HEK293 (cell line): ENCODE results near the gene PHKB.

Experiments used
- CTCF ChIA-PET: fragments of 350-600 bp; formaldehyde crosslinking; extraction: SDS; loops from one replicate; lab custom pipeline; 2021; ENCODE audit warnings: antibody characterized with exemption; lab: Yijun Ruan, JAX
- POLR2A ChIA-PET: fragments of 300-600 bp; formaldehyde crosslinking; extraction: SDS; loops from one replicate; lab custom pipeline; 2020; ENCODE audit warnings: antibody characterized with exemption, inconsistent platforms; lab: Yijun Ruan, JAX
- H3K27ac ChIP-seq: fragments of 200-500 bp; sonication (Bioruptor generic); 2 replicates; pipeline ENCODE4 v1.5.1; 2014; ENCODE audit warnings: low read depth, low read length, control low read depth, inconsistent platforms; ENCODE audit errors: extremely low read depth
- H3K36me3 ChIP-seq, 2 experiments: fragments of 200-500 bp in 1 of 2; sonication (Bioruptor generic) in 1 of 2; 1 replicate in 1 of 2; 2 replicates in 1 of 2; pipeline ENCODE4 v1.5.1; 2014 to 2017; ENCODE audit warnings: inconsistent platforms in 2 of 2, low read length in 2 of 2; ENCODE audit not compliant: control insufficient read depth in 2 of 2, insufficient read depth in 1 of 2
- H3K4me1 ChIP-seq: fragments of 200-500 bp; sonication (Bioruptor generic); 2 replicates; pipeline ENCODE4 v1.5.1; 2014; ENCODE audit warnings: mild to moderate bottlenecking, low read length, inconsistent platforms; ENCODE audit not compliant: control insufficient read depth, insufficient read depth
- H3K4me3 ChIP-seq: 2 replicates; pipeline ENCODE4 v1.5.1; 2011; ENCODE audit warnings: low read depth, mild to moderate bottlenecking, control low read depth, low read length, moderate library complexity
- H3K9me3 ChIP-seq: fragments of 200-500 bp; sonication (Bioruptor generic); 2 replicates; pipeline ENCODE4 v1.5.1; 2014; ENCODE audit warnings: low read depth, low read length, inconsistent platforms; ENCODE audit not compliant: control insufficient read depth, insufficient read depth
- BCL11B ChIP-seq: fragments of 450-650 bp; formaldehyde crosslinking; IDR thresholded peaks from 2 replicates; pipeline ENCODE4 v1.5.1; 2016; ENCODE audit warnings: low read depth, missing biosample characterization, missing genetic modification characterization
- KLF1 ChIP-seq: fragments of 450-650 bp; formaldehyde crosslinking; IDR thresholded peaks from 2 replicates; pipeline ENCODE4 v1.5.1; 2016; ENCODE audit warnings: missing biosample characterization, missing genetic modification characterization
- KLF7 ChIP-seq: fragments of 450-650 bp; formaldehyde crosslinking; IDR thresholded peaks from 2 replicates; pipeline ENCODE4 v1.5.1; 2016; ENCODE audit warnings: missing biosample characterization, missing genetic modification characterization, borderline replicate concordance
- ZBTB21 ChIP-seq: fragments of 450-650 bp; formaldehyde crosslinking; IDR thresholded peaks from 2 replicates; pipeline ENCODE4 v1.5.1; 2017; ENCODE audit warnings: missing biosample characterization, missing genetic modification characterization
- ZFP37 ChIP-seq: fragments of 450-650 bp; formaldehyde crosslinking; IDR thresholded peaks from 2 replicates; pipeline ENCODE4 v1.5.1; 2016; ENCODE audit warnings: missing biosample characterization, missing genetic modification characterization
- ZNF138 ChIP-seq: fragments of 450-650 bp; formaldehyde crosslinking; IDR thresholded peaks from 2 replicates; pipeline ENCODE4 v1.5.1; 2016; ENCODE audit warnings: missing biosample characterization, missing genetic modification characterization, borderline replicate concordance
- ZNF239 ChIP-seq: fragments of 450-650 bp; formaldehyde crosslinking; IDR thresholded peaks from 2 replicates; pipeline ENCODE4 v1.5.1; 2016; ENCODE audit warnings: missing biosample characterization, missing genetic modification characterization
- ZNF426 ChIP-seq: fragments of 450-650 bp; formaldehyde crosslinking; IDR thresholded peaks from 2 replicates; pipeline ENCODE4 v1.5.1; 2017; ENCODE audit warnings: missing biosample characterization, missing genetic modification characterization, mild to moderate bottlenecking, inconsistent platforms, moderate library complexity
- ZNF433 ChIP-seq: fragments of 450-650 bp; formaldehyde crosslinking; IDR thresholded peaks from 2 replicates; pipeline ENCODE4 v1.5.1; 2016; ENCODE audit warnings: missing biosample characterization, missing genetic modification characterization, low read depth
- ZNF768 ChIP-seq: fragments of 450-650 bp; formaldehyde crosslinking; IDR thresholded peaks from 2 replicates; pipeline ENCODE4 v1.5.1; 2018; ENCODE audit warnings: missing biosample characterization, mild to moderate bottlenecking, missing genetic modification characterization
- TF ChIP-seq, protein P1 (sequence below): fragments of 450-650 bp; formaldehyde crosslinking; IDR thresholded peaks from 2 replicates; pipeline ENCODE4 v1.5.1; 2016; ENCODE audit warnings: missing biosample characterization, missing genetic modification characterization
- TF ChIP-seq, protein P2 (sequence below): fragments of 450-650 bp; formaldehyde crosslinking; IDR thresholded peaks from 2 replicates; pipeline ENCODE4; 2016; ENCODE audit warnings: missing biosample characterization, missing genetic modification characterization
- TF ChIP-seq, protein P3 (sequence below): fragments of 450-650 bp; formaldehyde crosslinking; IDR thresholded peaks from 2 replicates; pipeline ENCODE4 v1.5.1; 2016; ENCODE audit warnings: missing biosample characterization, missing genetic modification characterization, borderline replicate concordance
- TF ChIP-seq, protein P4 (sequence below): sonication (generic); formaldehyde crosslinking; IDR thresholded peaks from 2 replicates; pipeline ENCODE4 v1.8.1; 2022; ENCODE audit warnings: mild to moderate bottlenecking, moderate library complexity, missing genetic modification reagents
- TF ChIP-seq, protein P5 (sequence below): fragments of 450-650 bp; formaldehyde crosslinking; IDR thresholded peaks from 2 replicates; pipeline ENCODE4 v1.5.1; 2016; ENCODE audit warnings: missing biosample characterization, missing genetic modification characterization

Gene PHKB

DNA sequence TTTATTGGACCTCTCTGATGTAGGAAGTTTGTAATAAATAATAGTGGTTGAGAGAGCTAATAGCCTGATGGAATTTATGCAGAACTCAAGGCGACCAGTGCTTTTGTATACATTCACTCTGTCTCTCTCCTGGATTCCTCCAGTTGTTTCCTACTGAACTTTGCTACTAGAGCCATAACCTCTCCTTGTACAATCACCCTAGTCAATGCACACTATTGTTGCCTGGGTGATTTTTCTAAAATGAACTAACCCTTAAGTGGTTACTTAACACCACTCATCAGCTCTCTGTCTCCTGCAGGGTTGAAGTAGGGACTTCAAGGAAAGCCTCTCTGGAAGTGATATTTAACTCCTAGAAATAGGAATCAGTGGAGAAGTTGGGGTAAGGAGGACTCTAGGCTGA lies 9.7 kb downstream of the PHKB start:
- H3K9me3 ChIP-seq: no peaks in the 10 kb centered on the region
- no peak for TF ChIP-seq ZFP37 (tag by site-specific recombination)
- no peak for TF ChIP-seq ZNF138 (tag by site-specific recombination)
- TF ChIP-seq BCL11B (tag by site-specific recombination): no peak
- TF ChIP-seq, protein P1, sequence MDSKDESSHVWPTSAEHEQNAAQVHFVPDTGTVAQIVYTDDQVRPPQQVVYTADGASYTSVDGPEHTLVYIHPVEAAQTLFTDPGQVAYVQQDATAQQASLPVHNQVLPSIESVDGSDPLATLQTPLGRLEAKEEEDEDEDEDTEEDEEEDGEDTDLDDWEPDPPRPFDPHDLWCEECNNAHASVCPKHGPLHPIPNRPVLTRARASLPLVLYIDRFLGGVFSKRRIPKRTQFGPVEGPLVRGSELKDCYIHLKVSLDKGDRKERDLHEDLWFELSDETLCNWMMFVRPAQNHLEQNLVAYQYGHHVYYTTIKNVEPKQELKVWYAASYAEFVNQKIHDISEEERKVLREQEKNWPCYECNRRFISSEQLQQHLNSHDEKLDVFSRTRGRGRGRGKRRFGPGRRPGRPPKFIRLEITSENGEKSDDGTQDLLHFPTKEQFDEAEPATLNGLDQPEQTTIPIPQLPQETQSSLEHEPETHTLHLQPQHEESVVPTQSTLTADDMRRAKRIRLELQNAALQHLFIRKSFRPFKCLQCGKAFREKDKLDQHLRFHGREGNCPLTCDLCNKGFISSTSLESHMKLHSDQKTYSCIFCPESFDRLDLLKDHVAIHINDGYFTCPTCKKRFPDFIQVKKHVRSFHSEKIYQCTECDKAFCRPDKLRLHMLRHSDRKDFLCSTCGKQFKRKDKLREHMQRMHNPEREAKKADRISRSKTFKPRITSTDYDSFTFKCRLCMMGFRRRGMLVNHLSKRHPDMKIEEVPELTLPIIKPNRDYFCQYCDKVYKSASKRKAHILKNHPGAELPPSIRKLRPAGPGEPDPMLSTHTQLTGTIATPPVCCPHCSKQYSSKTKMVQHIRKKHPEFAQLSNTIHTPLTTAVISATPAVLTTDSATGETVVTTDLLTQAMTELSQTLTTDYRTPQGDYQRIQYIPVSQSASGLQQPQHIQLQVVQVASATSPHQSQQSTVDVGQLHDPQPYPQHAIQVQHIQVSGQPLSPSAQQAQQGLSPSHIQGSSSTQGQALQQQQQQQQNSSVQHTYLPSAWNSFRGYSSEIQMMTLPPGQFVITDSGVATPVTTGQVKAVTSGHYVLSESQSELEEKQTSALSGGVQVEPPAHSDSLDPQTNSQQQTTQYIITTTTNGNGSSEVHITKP (tag by site-specific recombination): no peak
- TF ChIP-seq, protein P2, sequence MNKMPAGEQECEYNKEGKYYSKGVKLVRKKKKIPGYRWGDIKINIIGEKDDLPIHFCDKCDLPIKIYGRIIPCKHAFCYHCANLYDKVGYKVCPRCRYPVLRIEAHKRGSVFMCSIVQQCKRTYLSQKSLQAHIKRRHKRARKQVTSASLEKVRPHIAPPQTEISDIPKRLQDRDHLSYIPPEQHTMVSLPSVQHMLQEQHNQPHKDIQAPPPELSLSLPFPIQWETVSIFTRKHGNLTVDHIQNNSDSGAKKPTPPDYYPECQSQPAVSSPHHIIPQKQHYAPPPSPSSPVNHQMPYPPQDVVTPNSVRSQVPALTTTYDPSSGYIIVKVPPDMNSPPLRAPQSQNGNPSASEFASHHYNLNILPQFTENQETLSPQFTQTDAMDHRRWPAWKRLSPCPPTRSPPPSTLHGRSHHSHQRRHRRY (tag by site-specific recombination): no peak
- TF ChIP-seq, protein P3, sequence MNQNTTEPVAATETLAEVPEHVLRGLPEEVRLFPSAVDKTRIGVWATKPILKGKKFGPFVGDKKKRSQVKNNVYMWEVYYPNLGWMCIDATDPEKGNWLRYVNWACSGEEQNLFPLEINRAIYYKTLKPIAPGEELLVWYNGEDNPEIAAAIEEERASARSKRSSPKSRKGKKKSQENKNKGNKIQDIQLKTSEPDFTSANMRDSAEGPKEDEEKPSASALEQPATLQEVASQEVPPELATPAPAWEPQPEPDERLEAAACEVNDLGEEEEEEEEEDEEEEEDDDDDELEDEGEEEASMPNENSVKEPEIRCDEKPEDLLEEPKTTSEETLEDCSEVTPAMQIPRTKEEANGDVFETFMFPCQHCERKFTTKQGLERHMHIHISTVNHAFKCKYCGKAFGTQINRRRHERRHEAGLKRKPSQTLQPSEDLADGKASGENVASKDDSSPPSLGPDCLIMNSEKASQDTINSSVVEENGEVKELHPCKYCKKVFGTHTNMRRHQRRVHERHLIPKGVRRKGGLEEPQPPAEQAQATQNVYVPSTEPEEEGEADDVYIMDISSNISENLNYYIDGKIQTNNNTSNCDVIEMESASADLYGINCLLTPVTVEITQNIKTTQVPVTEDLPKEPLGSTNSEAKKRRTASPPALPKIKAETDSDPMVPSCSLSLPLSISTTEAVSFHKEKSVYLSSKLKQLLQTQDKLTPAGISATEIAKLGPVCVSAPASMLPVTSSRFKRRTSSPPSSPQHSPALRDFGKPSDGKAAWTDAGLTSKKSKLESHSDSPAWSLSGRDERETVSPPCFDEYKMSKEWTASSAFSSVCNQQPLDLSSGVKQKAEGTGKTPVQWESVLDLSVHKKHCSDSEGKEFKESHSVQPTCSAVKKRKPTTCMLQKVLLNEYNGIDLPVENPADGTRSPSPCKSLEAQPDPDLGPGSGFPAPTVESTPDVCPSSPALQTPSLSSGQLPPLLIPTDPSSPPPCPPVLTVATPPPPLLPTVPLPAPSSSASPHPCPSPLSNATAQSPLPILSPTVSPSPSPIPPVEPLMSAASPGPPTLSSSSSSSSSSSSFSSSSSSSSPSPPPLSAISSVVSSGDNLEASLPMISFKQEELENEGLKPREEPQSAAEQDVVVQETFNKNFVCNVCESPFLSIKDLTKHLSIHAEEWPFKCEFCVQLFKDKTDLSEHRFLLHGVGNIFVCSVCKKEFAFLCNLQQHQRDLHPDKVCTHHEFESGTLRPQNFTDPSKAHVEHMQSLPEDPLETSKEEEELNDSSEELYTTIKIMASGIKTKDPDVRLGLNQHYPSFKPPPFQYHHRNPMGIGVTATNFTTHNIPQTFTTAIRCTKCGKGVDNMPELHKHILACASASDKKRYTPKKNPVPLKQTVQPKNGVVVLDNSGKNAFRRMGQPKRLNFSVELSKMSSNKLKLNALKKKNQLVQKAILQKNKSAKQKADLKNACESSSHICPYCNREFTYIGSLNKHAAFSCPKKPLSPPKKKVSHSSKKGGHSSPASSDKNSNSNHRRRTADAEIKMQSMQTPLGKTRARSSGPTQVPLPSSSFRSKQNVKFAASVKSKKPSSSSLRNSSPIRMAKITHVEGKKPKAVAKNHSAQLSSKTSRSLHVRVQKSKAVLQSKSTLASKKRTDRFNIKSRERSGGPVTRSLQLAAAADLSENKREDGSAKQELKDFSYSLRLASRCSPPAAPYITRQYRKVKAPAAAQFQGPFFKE: no peak
- no peak for TF ChIP-seq ZNF768
- TF ChIP-seq, protein P4, sequence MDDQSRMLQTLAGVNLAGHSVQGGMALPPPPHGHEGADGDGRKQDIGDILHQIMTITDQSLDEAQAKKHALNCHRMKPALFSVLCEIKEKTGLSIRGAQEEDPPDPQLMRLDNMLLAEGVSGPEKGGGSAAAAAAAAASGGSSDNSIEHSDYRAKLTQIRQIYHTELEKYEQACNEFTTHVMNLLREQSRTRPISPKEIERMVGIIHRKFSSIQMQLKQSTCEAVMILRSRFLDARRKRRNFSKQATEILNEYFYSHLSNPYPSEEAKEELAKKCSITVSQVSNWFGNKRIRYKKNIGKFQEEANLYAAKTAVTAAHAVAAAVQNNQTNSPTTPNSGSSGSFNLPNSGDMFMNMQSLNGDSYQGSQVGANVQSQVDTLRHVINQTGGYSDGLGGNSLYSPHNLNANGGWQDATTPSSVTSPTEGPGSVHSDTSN: no peak
- no peak for TF ChIP-seq KLF1
- TF ChIP-seq, protein P5, sequence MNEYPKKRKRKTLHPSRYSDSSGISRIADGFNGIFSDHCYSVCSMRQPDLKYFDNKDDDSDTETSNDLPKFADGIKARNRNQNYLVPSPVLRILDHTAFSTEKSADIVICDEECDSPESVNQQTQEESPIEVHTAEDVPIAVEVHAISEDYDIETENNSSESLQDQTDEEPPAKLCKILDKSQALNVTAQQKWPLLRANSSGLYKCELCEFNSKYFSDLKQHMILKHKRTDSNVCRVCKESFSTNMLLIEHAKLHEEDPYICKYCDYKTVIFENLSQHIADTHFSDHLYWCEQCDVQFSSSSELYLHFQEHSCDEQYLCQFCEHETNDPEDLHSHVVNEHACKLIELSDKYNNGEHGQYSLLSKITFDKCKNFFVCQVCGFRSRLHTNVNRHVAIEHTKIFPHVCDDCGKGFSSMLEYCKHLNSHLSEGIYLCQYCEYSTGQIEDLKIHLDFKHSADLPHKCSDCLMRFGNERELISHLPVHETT (tag by site-specific recombination): no peak
- TF ChIP-seq ZNF433 (tag by site-specific recombination): no peak
- TF ChIP-seq ZNF239 (tag by site-specific recombination): no peak
- TF ChIP-seq ZBTB21: no peak
- no peak for TF ChIP-seq KLF7 (tag by site-specific recombination)
- no peak for TF ChIP-seq ZNF426 (tag by site-specific recombination)
- H3K36me3 ChIP-seq: no peaks in the 10 kb centered on the region
- ChIA-PET CTCF (interaction anchor here (0.6 kb wide), 1 partner anchor 35 kb away, joined by 3 read pairs; no protein-coding TSS in a partner anchor), POLR2A (no interaction called here)
- no peaks in the 10 kb centered on the region for H3K4me1 ChIP-seq
- H3K27ac ChIP-seq: no peak overlapping the region
- no peak overlapping the region for H3K4me3 ChIP-seq
